ENCODE results near the gene SULT1C2. TPM values are rescaled to one million over a fixed set of nuclear protein-coding genes. Genes with fewer than 3 reads are reported as not detected.

The SULT1C2 gene
- total and polyA plus RNA-seq, 2 of the 8 experiments (the other 6 are each of a cell fraction or from before 2014, with no cell fraction given) = 2.2 to 2.8 TPM

DNA sequence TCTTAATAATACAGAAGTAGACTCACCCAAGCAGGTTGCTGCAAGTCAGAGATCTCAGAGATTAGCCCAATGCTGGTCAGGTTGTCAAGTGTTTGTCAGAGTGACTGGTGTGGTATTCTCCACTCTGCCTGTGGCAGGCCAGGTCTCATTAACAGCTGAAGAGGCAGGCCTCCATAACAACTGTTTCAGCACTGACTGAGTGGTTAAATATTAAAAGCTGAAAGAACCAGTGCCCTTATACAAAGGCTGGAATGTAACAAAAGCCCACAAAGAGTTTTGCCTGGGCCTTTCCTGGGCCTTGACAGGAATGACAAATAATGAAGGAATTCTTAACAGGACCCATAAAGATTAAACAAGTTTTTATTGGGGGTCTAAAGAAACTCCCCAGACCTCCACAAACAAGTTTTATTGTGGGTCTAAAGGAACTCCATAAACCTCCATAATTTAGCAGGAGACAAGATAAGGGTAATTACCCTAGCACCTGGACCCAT lies 26.8 kb downstream of the SULT1C2 start:
- Histone ChIP-seq H3K23me2 (ENCODE audit: low read depth, low read length) (no peaks in the 10 kb centered on the region), H3K27me3 (replicated peaks in 1 of 4; ENCODE audit: control insufficient read depth in 3 of 4, extremely low read depth in 1 of 4, insufficient read depth in 3 of 4, low read length in 3 of 4) (no peaks in the 10 kb centered on the region), H3K23ac (ENCODE audit: insufficient read length) (no peak overlapping the region), H3K79me2 (ENCODE audit: control insufficient read depth in 1 of 2, insufficient read depth in 2 of 2, low read length in 2 of 2) (no peaks in the 10 kb centered on the region), H3K4me1 (replicated peaks in 1 of 4; ENCODE audit: control insufficient read depth in 3 of 4, insufficient read depth in 4 of 4, low read length in 3 of 4) (peaks cover 3 to 14% (median 7%) of the 10 kb centered on the region in 4 experiments; a peak in 4 of 7 replicates), H3K4ac (replicated peaks; ENCODE audit: insufficient read length, low read depth, low read length) (no peak overlapping the region), H3K36me3 (ENCODE audit: control insufficient read depth in 2 of 4, insufficient read depth in 4 of 4, low read length in 3 of 4) (no peaks in the 10 kb centered on the region), H2AK5ac (ENCODE audit: low read depth, low read length) (no peak overlapping the region), H3K56ac (replicated peaks; ENCODE audit: insufficient read length, low read depth, low read length) (no peak overlapping the region), H2BK5ac (ENCODE audit: low read depth, low read length) (no peak overlapping the region; the same call in 1 of the 2 replicates), H3K27ac (ENCODE audit: low read depth, low read length) (no peak overlapping the region), H3K18ac (ENCODE audit: extremely low read depth, low read length) (no peak overlapping the region), H3K14ac (ENCODE audit: insufficient read length) (no peak overlapping the region), H3K4me2 (ENCODE audit: insufficient read depth in 1 of 2, low read depth in 2 of 2, low read length in 2 of 2) (peak overlapping the region in 1 of 2 experiments; percentile 47; a peak in 2 of 4 replicates), H4K5ac (ENCODE audit: insufficient read length, low read depth, low read length) (no peak overlapping the region), H3K9me3 (ENCODE audit: insufficient read depth in 2 of 2, low read depth in 1 of 2, low read length in 1 of 2) (no peaks in the 10 kb centered on the region), H3K9ac (replicated peaks in 1 of 4; ENCODE audit: extremely low read depth in 1 of 4, low read depth in 3 of 4, low read length in 3 of 4) (no peak overlapping the region), H4K8ac (ENCODE audit: extremely low read depth, insufficient read depth, low read length) (no peak overlapping the region), H3K4me3 (ENCODE audit: extremely low read depth in 1 of 4, insufficient read depth in 2 of 4, low read depth in 3 of 4, low read length in 4 of 4) (no peak overlapping the region), H3K79me1 (ENCODE audit: low read depth, low read length) (no peaks in the 10 kb centered on the region), H4K20me1 (replicated peaks in 1 of 2; ENCODE audit: control insufficient read depth in 1 of 2, insufficient read depth in 2 of 2, low read length in 2 of 2) (no peaks in the 10 kb centered on the region), H2BK15ac (ENCODE audit: low read length) (no peak overlapping the region), H2BK20ac (ENCODE audit: low read length) (no peak overlapping the region), H2BK12ac (ENCODE audit: low read depth, low read length) (no peak overlapping the region), H4K91ac (replicated peaks; ENCODE audit: insufficient read length, low read length) (no peak overlapping the region), H2AFZ (ENCODE audit: low read length) (no peak overlapping the region), H2BK120ac (replicated peaks; ENCODE audit: low read depth, low read length) (no peak overlapping the region)
- CTCF ChIA-PET (ENCODE audit: partially characterized antibody) = no interaction called here
- POLR2A ChIA-PET (ENCODE audit: partially characterized antibody) = interaction anchor here (1.5 kb wide), 1 partner anchor 9 kb away, joined by 3 read pairs; no protein-coding TSS in a partner anchor
- FAIRE-seq (no peak), DNase-seq (ENCODE audit: low read depth in 1 of 2, low spot score in 2 of 2) (no peak)
- TF ChIP-seq EP300 (IDR thresholded peaks at IDR 0.05; ENCODE audit: borderline replicate concordance in 1 of 2, low read depth in 2 of 2, low read length in 2 of 2) = no peak
- no peak for TF ChIP-seq HDAC2 (IDR thresholded peaks at IDR 0.05; ENCODE audit: borderline replicate concordance in 1 of 2, low read depth in 2 of 2, low read length in 2 of 2)
- TF ChIP-seq CTCF (IDR thresholded peaks at IDR 0.05; ENCODE audit: control extremely low read depth in 1 of 3, insufficient read depth in 1 of 3, low read depth in 1 of 3, low read length in 3 of 3) = no peak

All from H1 (cell line).